ENCODE data around the gene GPR17. TPM values are rescaled to one million over a fixed set of nuclear protein-coding genes. Genes with fewer than 3 reads are reported as not detected.

Gene GPR17
- total and polyA plus RNA-seq, 11 donors = 0.10 to 8.0 (median 0.26) TPM; not detected in 3

- peak overlapping the region; percentile 82 to 98 (median 88) for H3K27ac ChIP-seq
- peaks cover 0 to 11% (median 3%) of the 10 kb centered on the region in 9 donors for H3K36me3 ChIP-seq
- 32 to 46% (median 36%) methylated on average over 5 to 6 of the region's 6 CpGs for WGBS, 4 donors
- H3K9me3 ChIP-seq = peaks cover 0 to 11% (median 0%) of the 10 kb centered on the region in 12 donors
- intact Hi-C loops (cut with DNase I) = no loop called here
- peak overlapping the region in 9 of 12 donors; percentile 8 to 52 (median 43) for H3K4me3 ChIP-seq
- peaks cover 13 to 98% (median 80%) of the 10 kb centered on the region in 12 donors for H3K4me1 ChIP-seq
- no peak for TF ChIP-seq POLR2A (IDR thresholded peaks at IDR 0.05)
- TF ChIP-seq CTCF (IDR thresholded peaks at IDR 0.05) = no peak
- ATAC-seq (no peak), DNase-seq (peak in 1 of 5 donors; percentile 34)
- H3K27me3 ChIP-seq = peaks cover 0 to 30% (median 0%) of the 10 kb centered on the region in 9 donors
These were observed 17.7 kb downstream of the GPR17 start for GRCh38 chr2:127663566-127664064.

GRCh38 chr2:127664065-127664894 is 18.3 kb downstream of the GPR17 start:
- WGBS, 4 donors = 11 to 27% (median 17%) methylated on average over 9 to 69 of the region's 69 CpGs
- Histone ChIP-seq H3K9me3 (peaks cover 0 to 11% (median 0%) of the 10 kb centered on the region in 12 donors), H3K4me1 (peaks cover 9 to 98% (median 78%) of the 10 kb centered on the region in 12 donors)

GRCh38 chr2:127664895-127665225 is 18.9 kb downstream of the GPR17 start:
- no peak for ATAC-seq
- H3K9me3 ChIP-seq = peaks cover 0 to 11% (median 0%) of the 10 kb centered on the region in 12 donors
- peaks cover 0 to 30% (median 0%) of the 10 kb centered on the region in 9 donors for H3K27me3 ChIP-seq
- peak overlapping the region; percentile 82 to 98 (median 88) for H3K27ac ChIP-seq
- TF ChIP-seq POLR2A (IDR thresholded peaks at IDR 0.05) (no peak), CTCF (IDR thresholded peaks at IDR 0.05) (no peak)
- WGBS, 4 donors = 51 to 66% (median 60%) methylated on average over 3 to 6 of the region's 6 CpGs
- peak overlapping the region in 11 of 12 donors; percentile 21 to 52 (median 43) for H3K4me3 ChIP-seq
- peaks cover 9 to 94% (median 74%) of the 10 kb centered on the region in 12 donors for H3K4me1 ChIP-seq
- intact Hi-C loops (cut with DNase I) = no loop called here
- DNase-seq = no peak
- H3K36me3 ChIP-seq = peaks cover 0 to 10% (median 3%) of the 10 kb centered on the region in 9 donors

More at GRCh38 chr2:127664065-127664894, 18.3 kb downstream of the GPR17 start:
- intact Hi-C loops (cut with DNase I) = no loop called here
- H3K4me3 ChIP-seq = peak overlapping the region in 11 of 12 donors; percentile 21 to 52 (median 43)
- peaks cover 0 to 10% (median 3%) of the 10 kb centered on the region in 9 donors for H3K36me3 ChIP-seq
- peak overlapping the region; percentile 82 to 98 (median 88) for H3K27ac ChIP-seq
- peak in 3 of 4 donors; percentile 23 to 38 (median 30) for ATAC-seq
- TF ChIP-seq CTCF (IDR thresholded peaks at IDR 0.05) (no peak), POLR2A (IDR thresholded peaks at IDR 0.05) (peak in 1 of 2 donors; percentile 28)
- DNase-seq = peak; percentile 58 to 79 (median 71)
- peaks cover 0 to 30% (median 0%) of the 10 kb centered on the region in 9 donors for H3K27me3 ChIP-seq

Measured in heart left ventricle (tissue), 16 donors.